Measurements from ENCODE around the gene MEOX2. TPM values are rescaled to one million over a fixed set of nuclear protein-coding genes. Genes with fewer than 3 reads are reported as not detected.

MEOX2 gene
- not detected in 5 replicates for total RNA-seq (2022; extraction: Qiagen RNA extraction; ENCODE audit: low read depth)

GRCh38 chr7:15686295-15686956 lies at the start of gene MEOX2:
Gene MEOX2 (minus strand): TSS chr7:15686683. CDS start chr7:15686402, 281 bp downstream.

GRCh38 chr7:15561835-15562234 lies 124.6 kb downstream of the MEOX2 start, which contains the start of gene AGMO:
Gene AGMO (minus strand): TSS chr7:15562015.

Other genes starting within 250 kb of the MEOX2 start
- 0.59 to 1.2 TPM (median 0.71 TPM) in 5 replicates for gene AGMO, start 124.7 kb downstream of the MEOX2 start, total RNA-seq (2022; extraction: Qiagen RNA extraction; ENCODE audit: low read depth)